ENCODE data around the gene SPRY4.

DNA sequence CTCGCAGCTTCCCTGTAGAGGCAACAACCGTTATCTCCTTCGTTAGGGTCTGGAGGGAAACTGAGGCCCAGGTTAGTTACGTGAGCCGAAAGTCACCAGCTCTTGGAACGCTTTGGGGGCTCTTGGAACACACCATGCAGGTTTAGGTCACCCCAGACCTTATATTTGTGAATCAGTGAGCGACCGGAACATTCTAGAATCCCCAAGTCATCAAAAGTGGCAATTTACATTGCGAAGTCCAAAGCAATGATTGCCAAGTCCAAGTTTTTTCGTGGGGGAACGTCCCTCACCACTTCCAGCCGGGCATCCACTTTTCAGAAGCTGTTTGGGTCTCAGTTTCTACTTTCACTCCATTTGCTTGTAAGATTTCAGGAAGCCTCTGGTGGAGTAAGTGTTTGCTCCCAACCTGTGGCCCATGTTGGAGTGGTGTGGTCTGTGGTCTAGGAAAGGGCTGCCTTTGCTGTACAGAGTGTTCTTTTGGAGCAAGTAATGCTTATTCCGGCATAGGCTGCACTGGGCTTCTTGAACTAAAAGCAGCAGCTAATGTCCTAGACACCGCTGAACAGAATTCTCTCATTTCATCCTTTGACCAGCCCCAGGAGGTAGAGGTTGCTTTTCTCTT, 32.8 kb upstream of the SPRY4 start:
- TF ChIP-seq POLR2A (IDR thresholded peaks at IDR 0.05; ENCODE audit: low read depth) (no peak), POLR2AphosphoS5 (IDR thresholded peaks at IDR 0.05) (no peak)
- TF ChIP-seq, protein P1, sequence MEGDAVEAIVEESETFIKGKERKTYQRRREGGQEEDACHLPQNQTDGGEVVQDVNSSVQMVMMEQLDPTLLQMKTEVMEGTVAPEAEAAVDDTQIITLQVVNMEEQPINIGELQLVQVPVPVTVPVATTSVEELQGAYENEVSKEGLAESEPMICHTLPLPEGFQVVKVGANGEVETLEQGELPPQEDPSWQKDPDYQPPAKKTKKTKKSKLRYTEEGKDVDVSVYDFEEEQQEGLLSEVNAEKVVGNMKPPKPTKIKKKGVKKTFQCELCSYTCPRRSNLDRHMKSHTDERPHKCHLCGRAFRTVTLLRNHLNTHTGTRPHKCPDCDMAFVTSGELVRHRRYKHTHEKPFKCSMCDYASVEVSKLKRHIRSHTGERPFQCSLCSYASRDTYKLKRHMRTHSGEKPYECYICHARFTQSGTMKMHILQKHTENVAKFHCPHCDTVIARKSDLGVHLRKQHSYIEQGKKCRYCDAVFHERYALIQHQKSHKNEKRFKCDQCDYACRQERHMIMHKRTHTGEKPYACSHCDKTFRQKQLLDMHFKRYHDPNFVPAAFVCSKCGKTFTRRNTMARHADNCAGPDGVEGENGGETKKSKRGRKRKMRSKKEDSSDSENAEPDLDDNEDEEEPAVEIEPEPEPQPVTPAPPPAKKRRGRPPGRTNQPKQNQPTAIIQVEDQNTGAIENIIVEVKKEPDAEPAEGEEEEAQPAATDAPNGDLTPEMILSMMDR (IDR thresholded peaks at IDR 0.05) = no peak

Measured in esophagus muscularis mucosa (tissue), 3 donors.